ENCODE results near the gene CLPSL1. TPM values are rescaled to one million over a fixed set of nuclear protein-coding genes. Genes with fewer than 3 reads are reported as not detected.

CLPSL1 gene
- total and polyA plus RNA-seq, 2 of the 8 experiments (the other 6 are each of a cell fraction or from before 2014, with no cell fraction given), result not detected

GRCh38 chr6:35742842-35743241 lies 38.0 kb upstream of the CLPSL1 start (continued):
- peak; percentile 86 for TF ChIP-seq MAX (IDR thresholded peaks at IDR 0.05)
